PC-9 (cell line): ENCODE results near the gene CNPY4. TPM values are rescaled to one million over a fixed set of nuclear protein-coding genes. Genes with fewer than 3 reads are reported as not detected.
A peak's percentile ranks its signal among the peaks of the same experiment; 100 is the strongest.

Experiments used
- BruUV-seq: library from RNA; stranded (reverse); fragments of 400-500 nt; replicated peaks from 2 replicates; lab custom pipeline; 2021; lab: Mats Ljungman, UMichigan
- CTCF ChIA-PET: fragments of 300-600 bp; sonication (Branson Sonifier 250); formaldehyde crosslinking; loops from one replicate; lab custom pipeline; 2022; ENCODE audit warnings: antibody characterized with exemption; lab: Charles Lee
- POLR2A ChIA-PET: fragments of 300-600 bp; sonication (Branson Sonifier 250); formaldehyde crosslinking; loops from one replicate; lab custom pipeline; 2022; ENCODE audit warnings: antibody characterized with exemption; ENCODE audit not compliant: unreplicated experiment; lab: Charles Lee
- DNase-seq, 2 experiments: peaks; one replicate each; pipeline versions ENCODE4 v3.0.0 to v3.0.0-alpha.2; 2015 to 2022; ENCODE audit warnings: mixed read lengths in 1 of 2
- H2AFZ ChIP-seq: fragments of 200-600 bp; sonication (generic); 2 replicates; pipeline ENCODE4 v1.8.1; 2017; ENCODE audit warnings: antibody characterized with exemption
- H3F3A ChIP-seq: fragments of 200-600 bp; sonication (generic); 2 replicates; pipeline ENCODE4 v1.8.1; 2017; ENCODE audit warnings: antibody characterized with exemption, mild to moderate bottlenecking, low read depth; ENCODE audit not compliant: insufficient read depth
- H3K27ac ChIP-seq: fragments of 200-600 bp; sonication (generic); 2 replicates; pipeline ENCODE4 v1.6.1; 2016; ENCODE audit warnings: mixed run types
- H3K27me3 ChIP-seq: fragments of 200-600 bp; sonication (generic); 2 replicates; pipeline ENCODE4 v1.6.1; 2016; ENCODE audit warnings: low read depth, mixed run types; ENCODE audit not compliant: insufficient read depth
- H3K36me3 ChIP-seq: fragments of 200-600 bp; sonication (generic); 2 replicates; pipeline ENCODE4 v1.6.1; 2016; ENCODE audit warnings: low read depth, mixed run types
- H3K4me1 ChIP-seq: fragments of 200-600 bp; sonication (generic); replicated peaks from 2 replicates; pipeline ENCODE4 v1.6.1; 2016; ENCODE audit warnings: mixed run types; ENCODE audit not compliant: insufficient read depth
- H3K4me2 ChIP-seq: fragments of 200-600 bp; sonication (generic); 2 replicates; pipeline ENCODE4 v1.6.1; 2017; ENCODE audit warnings: mixed run types
- H3K4me3 ChIP-seq: fragments of 200-600 bp; sonication (generic); 2 replicates; pipeline ENCODE4 v1.6.1; 2016; ENCODE audit warnings: mixed run types
- H3K79me2 ChIP-seq: fragments of 200-600 bp; sonication (generic); 2 replicates; pipeline ENCODE4 v1.6.1; 2017; ENCODE audit warnings: low read depth, mixed run types
- H3K9me2 ChIP-seq: fragments of 200-600 bp; sonication (generic); 2 replicates; pipeline ENCODE4 v1.8.1; 2017; ENCODE audit warnings: mild to moderate bottlenecking; ENCODE audit not compliant: insufficient read depth
- H3K9me3 ChIP-seq: fragments of 200-600 bp; sonication (generic); 2 replicates; pipeline ENCODE4 v1.8.1; 2016; ENCODE audit warnings: low read depth; ENCODE audit not compliant: insufficient read depth
- H4K20me1 ChIP-seq: fragments of 200-600 bp; sonication (generic); 2 replicates; pipeline ENCODE4 v1.8.1; 2017; ENCODE audit not compliant: insufficient read depth
- CTCF ChIP-seq: fragments of 200-600 bp; sonication (generic); conservative IDR thresholded peaks from 2 replicates; pipeline ENCODE4 v1.6.1; 2017; ENCODE audit warnings: mixed run types, antibody characterized with exemption, mild to moderate bottlenecking, moderate library complexity
- EZH2 ChIP-seq: fragments of 200-600 bp; sonication (generic); IDR thresholded peaks from 2 replicates; pipeline ENCODE4 v1.8.0; 2017; ENCODE audit warnings: antibody characterized with exemption, low read depth
- intact Hi-C: fragments of 100-400 bp; cut with micrococcal nuclease; formaldehyde crosslinking; loops from one replicate; pipeline ENCODE4 v1.10.0; 2022; ENCODE audit not compliant: unreplicated experiment
- total RNA-seq: library from RNA; stranded (reverse); gene quantifications from 2 replicates; pipeline ENCODE4 v1.2.3, GENCODE V29; 2021

Gene CNPY4
- total RNA-seq, 1 experiment from 2014 or later, result 10.3 TPM

- Histone ChIP-seq H3K9me3 (no peaks in the 10 kb centered on the region), H3K4me1 (no peaks in the 10 kb centered on the region), H3K9me2 (no peaks in the 10 kb centered on the region), H3K4me3 (no peak overlapping the region), H3F3A (no peaks in the 10 kb centered on the region; the same call in 1 of the 2 replicates), H4K20me1 (no peaks in the 10 kb centered on the region), H3K27me3 (no peaks in the 10 kb centered on the region), H3K27ac (no peak overlapping the region), H2AFZ (no peak overlapping the region), H3K79me2 (no peaks in the 10 kb centered on the region), H3K4me2 (no peak overlapping the region), H3K36me3 (peaks cover 4% of the 10 kb centered on the region)
- DNase-seq, result no peak
- ChIA-PET POLR2A (no interaction called here), CTCF (interaction anchor here (0.6 kb wide), 1 partner anchor 8 kb away, joined by 6 read pairs; no protein-coding TSS in a partner anchor)
- no peak for TF ChIP-seq CTCF
- no peak for TF ChIP-seq EZH2
- intact Hi-C loops, result no loop called here
- TSS peak; percentile 16 for BruUV-seq
Observed at GRCh38 chr7:100111156-100111555, 8.3 kb upstream of the CNPY4 start.

- TF ChIP-seq CTCF (no peak), EZH2 (no peak)
- H3K4me1 ChIP-seq, result no peaks in the 10 kb centered on the region
- no peak for DNase-seq
- H3K79me2 ChIP-seq, result no peaks in the 10 kb centered on the region
- no peak overlapping the region for H2AFZ ChIP-seq
- H3K9me2 ChIP-seq, result no peaks in the 10 kb centered on the region
- no peak overlapping the region for H3K27ac ChIP-seq
- no TSS peak for BruUV-seq
- peaks cover 4% of the 10 kb centered on the region for H3K36me3 ChIP-seq
- H3F3A ChIP-seq, result no peaks in the 10 kb centered on the region; the same call in 1 of the 2 replicates
- no peaks in the 10 kb centered on the region for H4K20me1 ChIP-seq
- H3K4me2 ChIP-seq, result no peak overlapping the region
- intact Hi-C loops, result no loop called here
- no peaks in the 10 kb centered on the region for H3K27me3 ChIP-seq
- H3K9me3 ChIP-seq, result no peaks in the 10 kb centered on the region
- H3K4me3 ChIP-seq, result no peak overlapping the region
- ChIA-PET CTCF (interaction anchor here (0.6 kb wide), 1 partner anchor 9 kb away, joined by 6 read pairs; no protein-coding TSS in a partner anchor), POLR2A (no interaction called here)
Observed at GRCh38 chr7:100111914-100112313, 7.5 kb upstream of the CNPY4 start.

GRCh38 chr7:100115026-100115425 is 4.4 kb upstream of the CNPY4 start:
- CTCF ChIA-PET, result no interaction called here

More at GRCh38 chr7:100115026-100115425, 4.4 kb upstream of the CNPY4 start:
- H3K4me3 ChIP-seq, result no peak overlapping the region
- H2AFZ ChIP-seq, result no peak overlapping the region
- H3F3A ChIP-seq, result no peaks in the 10 kb centered on the region; the same call in 1 of the 2 replicates
- H3K9me3 ChIP-seq, result no peaks in the 10 kb centered on the region
- TF ChIP-seq EZH2 (no peak), CTCF (no peak)
- H4K20me1 ChIP-seq, result no peaks in the 10 kb centered on the region
- H3K4me1 ChIP-seq, result no peaks in the 10 kb centered on the region; the same call in 1 of the 2 replicates
- no peaks in the 10 kb centered on the region for H3K36me3 ChIP-seq
- POLR2A ChIA-PET, result no interaction called here
- H3K27me3 ChIP-seq, result no peaks in the 10 kb centered on the region
- no peak for DNase-seq
- no peaks in the 10 kb centered on the region for H3K9me2 ChIP-seq
- H3K27ac ChIP-seq, result no peak overlapping the region
- H3K79me2 ChIP-seq, result no peaks in the 10 kb centered on the region
- intact Hi-C loops, result no loop called here
- H3K4me2 ChIP-seq, result no peak overlapping the region
- no TSS peak for BruUV-seq
